GM12891 (cell line): Measurements from ENCODE around the gene CMIP.

ENCODE experiments used
- DNase-seq: peaks from one replicate; pipeline ENCODE4 v3.0.0; 2011; ENCODE audit warnings: low spot score; ENCODE audit not compliant: insufficient read length
- FAIRE-seq: peaks from 2 replicates; lab custom pipeline; 2011; peaks lifted over from hg19 to GRCh38; lab: Jason Lieb, UNC
- PAX5 ChIP-seq: IDR thresholded peaks from 2 replicates; pipeline ENCODE4 v1.6.1; 2011; ENCODE audit warnings: low read length, moderate library complexity, mild to moderate bottlenecking; ENCODE audit not compliant: insufficient read depth, severe bottlenecking
- POLR2A ChIP-seq: IDR thresholded peaks from 2 replicates; pipeline ENCODE4 v1.6.1; 2011; ENCODE audit warnings: low read depth, low read length, control low read depth
- POLR2AphosphoS5 ChIP-seq: IDR thresholded peaks from 2 replicates; pipeline ENCODE4 v1.6.1; 2011; ENCODE audit warnings: low read depth, low read length, control low read depth
- POU2F2 ChIP-seq: IDR thresholded peaks from 2 replicates; pipeline ENCODE4 v1.6.1; 2011; ENCODE audit warnings: low read depth, mild to moderate bottlenecking, control low read depth, low read length, moderate library complexity
- SPI1 ChIP-seq: IDR thresholded peaks from 2 replicates; pipeline ENCODE4 v1.6.1; 2011; ENCODE audit warnings: low read depth, low read length, control low read depth
- TAF1 ChIP-seq: IDR thresholded peaks from 2 replicates; pipeline ENCODE4 v1.6.1; 2011; ENCODE audit warnings: low read depth, low read length, control low read depth

Gene CMIP

GRCh38 chr16:81621496-81621895 lies 176.9 kb downstream of the CMIP start:
- DNase-seq (no peak), FAIRE-seq (no peak)
- no peak for TF ChIP-seq POU2F2
- TF ChIP-seq SPI1 = no peak
- no peak for TF ChIP-seq POLR2A
- no peak for TF ChIP-seq PAX5
- TF ChIP-seq POLR2AphosphoS5 = no peak
- TF ChIP-seq TAF1 = no peak

- DNase-seq (no peak), FAIRE-seq (peak; percentile 72)
- TF ChIP-seq SPI1 = no peak
- TF ChIP-seq PAX5 = no peak
- TF ChIP-seq POLR2A = no peak
These were observed 178.9 kb downstream of the CMIP start for GRCh38 chr16:81623365-81624102.

DNA sequence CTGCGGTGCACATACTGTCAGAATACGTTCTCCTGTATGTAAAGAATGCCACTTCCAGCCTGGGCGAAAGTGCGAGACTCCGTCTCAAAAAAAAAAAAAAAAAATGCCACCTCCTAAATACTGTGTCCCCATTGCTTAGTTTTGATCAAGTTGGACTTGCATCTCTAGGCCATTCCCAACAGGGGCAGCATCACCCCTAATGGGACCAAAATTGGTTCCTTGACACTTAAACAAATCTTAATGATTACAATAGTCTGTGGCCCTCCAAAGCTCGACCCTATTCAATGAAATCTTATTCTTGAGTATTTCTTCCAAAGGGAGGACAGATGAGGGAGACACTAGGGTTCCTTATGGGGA lies 179.8 kb downstream of the CMIP start:
- DNase-seq (no peak), FAIRE-seq (no peak)
- TF ChIP-seq POLR2AphosphoS5 (no peak), TAF1 (no peak), POLR2A (no peak), POU2F2 (no peak), SPI1 (no peak), PAX5 (no peak)

- DNase-seq (no peak), FAIRE-seq (no peak)
- TF ChIP-seq POU2F2 (no peak), SPI1 (no peak), PAX5 (no peak), TAF1 (no peak), POLR2A (no peak), POLR2AphosphoS5 (no peak)
These were observed 180.3 kb downstream of the CMIP start for GRCh38 chr16:81624760-81625543.

GRCh38 chr16:81625544-81626153 lies 181.0 kb downstream of the CMIP start:
- FAIRE-seq = no peak
- DNase-seq = no peak
- TF ChIP-seq TAF1 = no peak
- TF ChIP-seq SPI1 = no peak; the same call in 1 of the 2 replicates
- no peak for TF ChIP-seq PAX5
- no peak for TF ChIP-seq POLR2AphosphoS5
- TF ChIP-seq POU2F2 = no peak
- no peak for TF ChIP-seq POLR2A

DNA sequence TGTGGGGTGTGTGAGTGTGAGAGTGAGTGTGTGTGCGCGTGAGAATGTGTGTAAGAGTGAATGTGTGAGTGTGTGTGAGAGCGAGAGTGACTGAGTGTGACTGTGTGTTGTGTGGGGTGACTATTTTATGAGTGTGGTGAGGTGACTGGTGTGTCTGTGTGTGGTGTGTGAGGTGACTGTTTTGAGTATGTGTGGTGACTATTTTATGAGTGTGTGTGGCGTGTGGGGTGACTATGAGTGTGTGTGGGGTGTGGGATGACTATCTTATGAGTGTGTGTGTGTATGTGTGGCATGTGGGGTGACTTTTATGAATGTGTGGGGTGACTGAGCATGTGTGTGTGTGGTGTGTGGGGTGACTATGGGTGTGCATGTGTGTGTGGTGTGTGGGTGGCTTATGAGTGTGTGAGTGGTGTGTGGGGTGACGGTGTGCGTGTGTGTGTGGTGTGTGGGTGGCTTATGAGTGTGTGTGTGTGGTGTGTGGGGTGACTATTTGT lies 181.6 kb downstream of the CMIP start:
- FAIRE-seq (peak; percentile 82), DNase-seq (no peak)
- TF ChIP-seq POLR2AphosphoS5 (no peak), TAF1 (no peak), PAX5 (no peak), SPI1 (no peak), POU2F2 (peak; percentile 75; the same call in 1 of the 2 replicates), POLR2A (0 out of 2 replicates have a peak, but pooled peaks have one; percentile 38)

DNA sequence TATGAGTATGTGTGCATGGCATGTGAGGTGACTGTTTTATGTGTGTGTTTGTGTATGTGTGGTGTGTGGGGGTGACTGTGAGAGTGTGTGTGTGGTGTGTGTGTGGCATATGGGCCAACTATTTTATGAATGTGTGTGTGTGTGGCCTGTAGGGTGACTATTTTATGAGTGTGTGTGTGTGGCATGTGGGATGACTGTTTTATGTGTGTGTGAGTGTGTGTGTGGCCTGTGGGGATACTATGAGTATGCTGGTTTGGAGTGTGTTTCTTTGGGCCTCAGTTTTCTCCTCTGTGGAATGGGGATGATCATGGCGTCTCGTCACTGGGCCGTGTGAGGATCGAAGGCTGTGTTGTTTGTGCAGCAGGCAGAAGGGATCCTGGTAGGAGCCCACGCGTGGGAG lies 182.4 kb downstream of the CMIP start:
- FAIRE-seq = no peak
- no peak for TF ChIP-seq POLR2A
- TF ChIP-seq TAF1 = no peak
- no peak for TF ChIP-seq PAX5
- no peak for TF ChIP-seq SPI1

DNA sequence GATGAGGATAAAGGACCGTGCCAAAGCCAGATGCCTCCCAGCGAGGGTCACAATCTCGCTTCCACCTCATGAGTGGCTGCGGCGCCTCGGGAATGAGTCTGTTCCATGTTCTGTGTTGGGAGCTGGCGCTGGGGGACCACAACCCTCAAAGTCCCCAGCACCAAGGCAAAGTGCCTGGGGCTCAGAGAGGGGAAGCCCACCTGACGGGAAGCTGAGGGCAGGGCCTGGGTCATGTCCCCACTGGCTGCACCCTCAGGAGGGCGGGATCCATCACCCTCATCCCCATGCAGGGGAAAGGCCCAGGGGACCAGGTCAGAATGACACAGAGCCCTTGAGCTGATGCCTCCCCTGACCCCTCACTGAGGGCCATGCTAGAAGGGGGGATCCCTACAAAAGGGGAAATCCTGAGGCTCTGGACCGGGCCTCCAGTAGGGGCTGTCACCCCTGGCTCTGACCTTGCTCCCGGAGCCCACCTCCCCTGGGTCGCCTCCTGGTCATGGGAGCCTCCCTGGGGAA lies 183.2 kb downstream of the CMIP start:
- TF ChIP-seq PAX5 (no peak), TAF1 (no peak), POU2F2 (no peak), POLR2A (no peak), SPI1 (no peak), POLR2AphosphoS5 (no peak)
- FAIRE-seq = no peak
- no peak for DNase-seq

More for the DNA sequence above, 182.4 kb downstream of the CMIP start:
- DNase-seq = no peak
